RWPE2 (cell line): Measurements from ENCODE around the gene CLCN1.

Experiments used
- ATAC-seq: fragments of 200-7000 bp; cut with Tn5 transposase; 3 replicates; pipeline ENCODE4 v1.9.1; 2021; ENCODE audit warnings: low read depth
- DNase-seq: peaks from one replicate; pipeline ENCODE4 v3.0.0-alpha.2; 2020; ENCODE audit warnings: low spot score
- H3K27ac ChIP-seq: fragments of 450-650 bp; 2 replicates; pipeline ENCODE4 v1.5.1; 2017; ENCODE audit warnings: mild to moderate bottlenecking; ENCODE audit not compliant: poor library complexity, severe bottlenecking
- H3K27me3 ChIP-seq: fragments of 250-450 bp; sonication (Bioruptor Pico); 2 replicates; pipeline ENCODE4 v1.5.1; 2021; ENCODE audit warnings: mild to moderate bottlenecking, moderate library complexity; ENCODE audit not compliant: insufficient read depth, poor library complexity, severe bottlenecking
- H3K36me3 ChIP-seq: fragments of 250-450 bp; sonication (Bioruptor Pico); 2 replicates; pipeline ENCODE4 v1.5.1; 2020; ENCODE audit warnings: low read depth, mild to moderate bottlenecking, moderate library complexity
- H3K4me1 ChIP-seq: fragments of 250-450 bp; sonication (Bioruptor Pico); 2 replicates; pipeline ENCODE4 v1.5.1; 2021; ENCODE audit warnings: mild to moderate bottlenecking, moderate library complexity; ENCODE audit not compliant: insufficient read depth, poor library complexity, severe bottlenecking
- H3K4me3 ChIP-seq: fragments of 250-450 bp; sonication (Bioruptor Pico); 2 replicates; pipeline ENCODE4 v1.5.1; 2021; ENCODE audit warnings: mild to moderate bottlenecking, moderate library complexity; ENCODE audit not compliant: severe bottlenecking
- H3K9me3 ChIP-seq: fragments of 250-450 bp; sonication (Bioruptor Pico); 2 replicates; pipeline ENCODE4 v1.5.1; 2021; ENCODE audit warnings: mild to moderate bottlenecking, moderate library complexity; ENCODE audit not compliant: severe bottlenecking
- TF ChIP-seq, protein P1 (sequence below): fragments of 450-650 bp; IDR thresholded peaks from one replicate; pipeline ENCODE4 v1.5.1; 2017; ENCODE audit warnings: mild to moderate bottlenecking, moderate library complexity; ENCODE audit not compliant: poor library complexity, severe bottlenecking

CLCN1 gene

DNA sequence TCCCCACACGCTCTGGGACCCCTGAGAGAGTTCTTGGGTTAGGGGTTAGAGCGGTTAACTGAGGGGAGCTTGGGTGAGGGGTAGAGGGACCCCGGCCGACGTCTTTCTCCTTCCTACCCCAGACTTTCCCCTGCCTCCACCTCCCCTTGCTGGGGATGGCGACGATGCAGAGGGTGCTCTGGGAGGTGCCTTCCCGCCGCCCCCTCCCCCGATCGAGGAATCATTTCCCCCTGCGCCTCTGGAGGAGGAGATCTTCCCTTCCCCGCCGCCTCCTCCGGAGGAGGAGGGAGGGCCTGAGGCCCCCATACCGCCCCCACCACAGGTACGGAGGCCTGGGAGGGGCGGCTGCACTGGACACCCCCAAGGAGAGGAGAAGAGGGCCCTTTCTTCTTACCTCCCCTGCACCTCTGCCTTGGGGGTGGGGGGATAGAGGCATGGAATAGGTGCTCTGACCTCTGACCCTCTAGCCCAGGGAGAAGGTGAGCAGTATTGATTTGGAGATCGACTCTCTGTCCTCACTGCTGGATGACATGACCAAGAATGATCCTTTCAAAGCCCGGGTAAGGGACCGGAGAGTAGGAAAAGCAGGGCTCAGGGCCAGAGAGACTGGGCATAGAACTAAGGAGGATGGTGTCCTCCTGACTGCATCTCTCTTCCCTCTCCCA is 66.3 kb downstream of the CLCN1 start:
- ATAC-seq: no peak
- H3K4me1 ChIP-seq: peaks cover 19% of the 10 kb centered on the region
- H3K27me3 ChIP-seq: no peaks in the 10 kb centered on the region
- H3K4me3 ChIP-seq: peak overlapping the region; percentile 91
- H3K9me3 ChIP-seq: no peaks in the 10 kb centered on the region
- peaks cover 52% of the 10 kb centered on the region for H3K36me3 ChIP-seq
- TF ChIP-seq, protein P1, sequence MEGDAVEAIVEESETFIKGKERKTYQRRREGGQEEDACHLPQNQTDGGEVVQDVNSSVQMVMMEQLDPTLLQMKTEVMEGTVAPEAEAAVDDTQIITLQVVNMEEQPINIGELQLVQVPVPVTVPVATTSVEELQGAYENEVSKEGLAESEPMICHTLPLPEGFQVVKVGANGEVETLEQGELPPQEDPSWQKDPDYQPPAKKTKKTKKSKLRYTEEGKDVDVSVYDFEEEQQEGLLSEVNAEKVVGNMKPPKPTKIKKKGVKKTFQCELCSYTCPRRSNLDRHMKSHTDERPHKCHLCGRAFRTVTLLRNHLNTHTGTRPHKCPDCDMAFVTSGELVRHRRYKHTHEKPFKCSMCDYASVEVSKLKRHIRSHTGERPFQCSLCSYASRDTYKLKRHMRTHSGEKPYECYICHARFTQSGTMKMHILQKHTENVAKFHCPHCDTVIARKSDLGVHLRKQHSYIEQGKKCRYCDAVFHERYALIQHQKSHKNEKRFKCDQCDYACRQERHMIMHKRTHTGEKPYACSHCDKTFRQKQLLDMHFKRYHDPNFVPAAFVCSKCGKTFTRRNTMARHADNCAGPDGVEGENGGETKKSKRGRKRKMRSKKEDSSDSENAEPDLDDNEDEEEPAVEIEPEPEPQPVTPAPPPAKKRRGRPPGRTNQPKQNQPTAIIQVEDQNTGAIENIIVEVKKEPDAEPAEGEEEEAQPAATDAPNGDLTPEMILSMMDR: no peak
- H3K27ac ChIP-seq: peak overlapping the region; percentile 92
- no peak for DNase-seq

DNA sequence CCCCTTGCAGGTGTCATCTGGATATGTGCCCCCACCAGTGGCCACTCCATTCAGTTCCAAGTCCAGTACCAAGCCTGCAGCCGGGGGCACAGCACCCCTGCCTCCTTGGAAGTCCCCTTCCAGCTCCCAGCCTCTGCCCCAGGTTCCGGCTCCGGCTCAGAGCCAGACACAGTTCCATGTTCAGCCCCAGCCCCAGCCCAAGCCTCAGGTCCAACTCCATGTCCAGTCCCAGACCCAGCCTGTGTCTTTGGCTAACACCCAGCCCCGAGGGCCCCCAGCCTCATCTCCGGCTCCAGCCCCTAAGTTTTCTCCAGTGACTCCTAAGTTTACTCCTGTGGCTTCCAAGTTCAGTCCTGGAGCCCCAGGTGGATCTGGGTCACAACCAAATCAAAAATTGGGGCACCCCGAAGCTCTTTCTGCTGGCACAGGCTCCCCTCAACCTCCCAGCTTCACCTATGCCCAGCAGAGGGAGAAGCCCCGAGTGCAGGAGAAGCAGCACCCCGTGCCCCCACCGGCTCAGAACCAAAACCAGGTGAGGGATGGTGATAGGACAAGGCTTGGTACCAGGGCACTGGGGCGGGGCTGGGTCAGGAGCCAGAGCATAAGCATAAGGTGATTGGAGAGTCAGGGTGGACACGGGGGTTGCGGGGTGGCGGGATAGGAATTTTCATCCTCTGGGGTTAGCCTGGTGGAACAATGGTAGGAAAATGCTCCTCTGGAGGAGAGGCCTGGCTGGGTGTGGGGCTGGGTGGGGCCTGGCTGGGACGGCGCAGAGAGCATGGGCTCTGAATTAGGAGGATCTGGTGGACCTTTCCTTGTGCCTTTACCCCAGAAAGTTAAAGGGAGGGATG is 67.1 kb downstream of the CLCN1 start:
- TF ChIP-seq, protein P1: no peak
- Histone ChIP-seq H3K9me3 (no peaks in the 10 kb centered on the region), H3K27me3 (no peaks in the 10 kb centered on the region), H3K4me3 (peak overlapping the region; percentile 91), H3K4me1 (peaks cover 19% of the 10 kb centered on the region), H3K36me3 (peaks cover 59% of the 10 kb centered on the region), H3K27ac (peak overlapping the region; percentile 92)
- DNase-seq (no peak), ATAC-seq (no peak)

DNA sequence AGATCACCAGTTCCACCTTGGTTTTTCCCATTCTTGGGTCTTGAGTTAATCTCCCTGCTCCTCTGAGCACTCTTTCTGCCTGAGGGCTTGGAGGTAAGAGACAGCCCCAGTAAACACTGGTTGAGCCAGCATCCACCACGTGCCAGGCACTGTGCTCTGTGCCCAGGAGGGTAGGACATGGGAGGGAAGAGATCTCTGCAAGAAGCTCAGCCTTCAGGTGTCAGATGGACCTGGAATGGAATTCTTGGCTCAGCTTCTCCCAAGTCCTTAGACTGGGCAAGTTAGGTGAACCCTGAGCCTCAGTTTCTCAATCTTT is 67.7 kb downstream of the CLCN1 start:
- ATAC-seq (no peak), DNase-seq (no peak)
- Histone ChIP-seq H3K27me3 (no peaks in the 10 kb centered on the region), H3K27ac (peak overlapping the region; percentile 92), H3K4me1 (peaks cover 18% of the 10 kb centered on the region), H3K4me3 (no peak overlapping the region), H3K9me3 (no peaks in the 10 kb centered on the region), H3K36me3 (peaks cover 65% of the 10 kb centered on the region)
- TF ChIP-seq, protein P1: no peak

DNA sequence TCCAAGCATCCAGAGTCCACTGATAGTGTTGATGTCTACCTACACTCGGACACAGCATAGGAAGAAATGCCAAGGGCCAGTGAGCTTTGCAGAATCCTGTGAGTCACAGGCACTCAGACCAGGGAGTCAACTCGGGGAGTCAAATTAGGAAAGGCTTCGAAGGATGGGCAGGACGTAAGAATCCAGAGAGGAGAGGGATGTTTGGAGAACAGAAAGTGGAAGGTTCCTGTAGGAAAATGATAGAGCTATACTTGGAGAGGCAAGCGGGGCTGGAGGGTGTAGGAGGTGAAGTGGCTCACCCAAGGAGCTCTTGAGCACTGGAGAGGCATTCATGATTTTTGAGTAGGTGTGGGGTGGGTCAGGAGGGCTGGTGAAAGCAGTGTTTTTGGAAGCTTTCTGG is 68.2 kb downstream of the CLCN1 start:
- Histone ChIP-seq H3K9me3 (no peaks in the 10 kb centered on the region), H3K4me1 (peaks cover 12% of the 10 kb centered on the region), H3K36me3 (peaks cover 71% of the 10 kb centered on the region), H3K4me3 (no peak overlapping the region), H3K27me3 (no peaks in the 10 kb centered on the region), H3K27ac (peak overlapping the region; percentile 92)
- ATAC-seq (no peak), DNase-seq (no peak)
- TF ChIP-seq, protein P1: no peak
